HG02588 (cell line): ENCODE results near the gene ZNF84.

ENCODE experiments used
- ATAC-seq: cut with Tn5 transposase; IDR thresholded peaks from one replicate; pipeline ENCODE4 v1.9.1; 2021; ENCODE audit warnings: mild to moderate bottlenecking, moderate library complexity; ENCODE audit not compliant: unreplicated experiment

ZNF84 gene

GRCh38 chr12:133037207-133038005, at the start of gene ZNF84:
Gene ZNF84 (plus strand): TSS chr12:133037509. CDS start chr12:133041468, 3,959 bp downstream.
- ATAC-seq, result peak; percentile 89

- no peak for ATAC-seq
Measured at GRCh38 chr12:132998741-132999140, 38.6 kb upstream of the ZNF84 start.

GRCh38 chr12:133010657-133011297, 26.5 kb upstream of the ZNF84 start:
- no peak for ATAC-seq

GRCh38 chr12:133023566-133023965, 13.7 kb upstream of the ZNF84 start:
- no peak for ATAC-seq

GRCh38 chr12:133026996-133027395, 10.3 kb upstream of the ZNF84 start:
- ATAC-seq, result no peak

- no peak for ATAC-seq
Measured at GRCh38 chr12:133038118-133038709, 905 bp downstream of the ZNF84 start.

- no peak for ATAC-seq
Measured at GRCh38 chr12:133046698-133047097, 9.4 kb downstream of the ZNF84 start.

GRCh38 chr12:133057446-133057845, 20.1 kb downstream of the ZNF84 start:
- ATAC-seq, result no peak

GRCh38 chr12:133058203-133059113, 21.1 kb downstream of the ZNF84 start:
- no peak for ATAC-seq

GRCh38 chr12:133061954-133062353, 24.6 kb downstream of the ZNF84 start:
- no peak for ATAC-seq

- ATAC-seq, result no peak
Measured at GRCh38 chr12:133063556-133063955, 26.2 kb downstream of the ZNF84 start.

- ATAC-seq, result no peak
Measured at GRCh38 chr12:133073836-133074235, 36.5 kb downstream of the ZNF84 start.

- ATAC-seq, result peak; percentile 69
Measured at GRCh38 chr12:133080026-133080367, 42.7 kb downstream of the ZNF84 start.

GRCh38 chr12:133080368-133081158, 43.3 kb downstream of the ZNF84 start, which contains the start of gene ZNF140:
Gene ZNF140 (plus strand): TSS chr12:133080923. CDS start chr12:133081321, 398 bp downstream.
- ATAC-seq, result peak; percentile 71

GRCh38 chr12:133081159-133081780, 44.0 kb downstream of the ZNF84 start:
- no peak for ATAC-seq

- no peak for ATAC-seq
Measured at GRCh38 chr12:133083345-133083744, 46.0 kb downstream of the ZNF84 start.

- no peak for ATAC-seq
Measured at GRCh38 chr12:133105620-133106019, 68.3 kb downstream of the ZNF84 start.

GRCh38 chr12:133106253-133106652, 68.9 kb downstream of the ZNF84 start:
- ATAC-seq, result no peak

GRCh38 chr12:133107121-133107520, 69.8 kb downstream of the ZNF84 start:
- no peak for ATAC-seq

- no peak for ATAC-seq
Measured at GRCh38 chr12:133108150-133108549, 70.8 kb downstream of the ZNF84 start.
